Fibroblast of pulmonary artery (primary cell): ENCODE data around the gene DYRK3.

ENCODE experiments used
- DNase-seq: peaks from one replicate; pipeline ENCODE4 v3.0.0-alpha.2; 2010; ENCODE audit warnings: low read depth
- H3K4me3 ChIP-seq: replicated peaks from 2 replicates; pipeline ENCODE4 v1.5.1; 2011; ENCODE audit warnings: low read depth, mild to moderate bottlenecking, control low read depth, low read length, moderate library complexity
- TF ChIP-seq, protein P1 (sequence below): IDR thresholded peaks from 2 replicates; pipeline ENCODE4 v1.5.1; 2011; ENCODE audit warnings: mild to moderate bottlenecking, control low read depth, low read length, inconsistent platforms; ENCODE audit errors: missing control alignments

Gene DYRK3

DNA sequence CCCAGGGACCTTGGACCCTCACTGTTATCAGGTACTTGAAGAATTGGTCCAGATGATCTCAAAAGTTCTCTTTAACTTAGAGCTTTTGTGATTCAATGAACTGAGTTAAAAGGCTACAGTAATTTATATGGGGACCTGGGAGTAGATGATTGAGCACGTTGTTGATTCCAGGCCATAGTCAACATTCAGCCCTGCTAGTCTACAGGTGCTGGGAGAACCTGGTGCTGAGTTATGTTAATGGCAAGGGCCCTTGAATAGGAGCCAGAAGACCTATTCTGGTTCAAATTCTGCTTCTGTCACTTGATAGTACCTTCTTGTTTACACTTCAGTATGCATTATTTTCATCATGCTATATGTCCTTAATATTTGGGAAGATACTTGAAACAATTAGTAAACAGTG lies 11.2 kb downstream of the DYRK3 start:
- H3K4me3 ChIP-seq = no peak overlapping the region
- no peak for DNase-seq
- TF ChIP-seq, protein P1, sequence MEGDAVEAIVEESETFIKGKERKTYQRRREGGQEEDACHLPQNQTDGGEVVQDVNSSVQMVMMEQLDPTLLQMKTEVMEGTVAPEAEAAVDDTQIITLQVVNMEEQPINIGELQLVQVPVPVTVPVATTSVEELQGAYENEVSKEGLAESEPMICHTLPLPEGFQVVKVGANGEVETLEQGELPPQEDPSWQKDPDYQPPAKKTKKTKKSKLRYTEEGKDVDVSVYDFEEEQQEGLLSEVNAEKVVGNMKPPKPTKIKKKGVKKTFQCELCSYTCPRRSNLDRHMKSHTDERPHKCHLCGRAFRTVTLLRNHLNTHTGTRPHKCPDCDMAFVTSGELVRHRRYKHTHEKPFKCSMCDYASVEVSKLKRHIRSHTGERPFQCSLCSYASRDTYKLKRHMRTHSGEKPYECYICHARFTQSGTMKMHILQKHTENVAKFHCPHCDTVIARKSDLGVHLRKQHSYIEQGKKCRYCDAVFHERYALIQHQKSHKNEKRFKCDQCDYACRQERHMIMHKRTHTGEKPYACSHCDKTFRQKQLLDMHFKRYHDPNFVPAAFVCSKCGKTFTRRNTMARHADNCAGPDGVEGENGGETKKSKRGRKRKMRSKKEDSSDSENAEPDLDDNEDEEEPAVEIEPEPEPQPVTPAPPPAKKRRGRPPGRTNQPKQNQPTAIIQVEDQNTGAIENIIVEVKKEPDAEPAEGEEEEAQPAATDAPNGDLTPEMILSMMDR = no peak

DNA sequence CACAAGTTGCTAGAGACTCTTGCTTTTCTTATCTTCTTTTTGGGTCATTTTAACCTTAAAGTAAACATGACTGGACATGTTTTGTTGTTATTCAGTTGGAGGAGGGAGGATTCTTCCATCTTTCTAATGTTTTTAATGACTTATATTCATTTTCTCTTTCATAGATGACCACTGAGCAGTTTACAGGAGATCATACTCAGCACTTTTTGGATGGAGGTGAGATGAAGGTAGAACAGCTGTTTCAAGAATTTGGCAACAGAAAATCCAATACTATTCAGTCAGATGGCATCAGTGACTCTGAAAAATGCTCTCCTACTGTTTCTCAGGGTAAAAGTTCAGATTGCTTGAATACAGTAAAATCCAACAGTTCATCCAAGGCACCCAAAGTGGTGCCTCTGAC lies 11.9 kb downstream of the DYRK3 start:
- no peak overlapping the region for H3K4me3 ChIP-seq
- DNase-seq = no peak
- TF ChIP-seq, protein P1 = no peak

DNA sequence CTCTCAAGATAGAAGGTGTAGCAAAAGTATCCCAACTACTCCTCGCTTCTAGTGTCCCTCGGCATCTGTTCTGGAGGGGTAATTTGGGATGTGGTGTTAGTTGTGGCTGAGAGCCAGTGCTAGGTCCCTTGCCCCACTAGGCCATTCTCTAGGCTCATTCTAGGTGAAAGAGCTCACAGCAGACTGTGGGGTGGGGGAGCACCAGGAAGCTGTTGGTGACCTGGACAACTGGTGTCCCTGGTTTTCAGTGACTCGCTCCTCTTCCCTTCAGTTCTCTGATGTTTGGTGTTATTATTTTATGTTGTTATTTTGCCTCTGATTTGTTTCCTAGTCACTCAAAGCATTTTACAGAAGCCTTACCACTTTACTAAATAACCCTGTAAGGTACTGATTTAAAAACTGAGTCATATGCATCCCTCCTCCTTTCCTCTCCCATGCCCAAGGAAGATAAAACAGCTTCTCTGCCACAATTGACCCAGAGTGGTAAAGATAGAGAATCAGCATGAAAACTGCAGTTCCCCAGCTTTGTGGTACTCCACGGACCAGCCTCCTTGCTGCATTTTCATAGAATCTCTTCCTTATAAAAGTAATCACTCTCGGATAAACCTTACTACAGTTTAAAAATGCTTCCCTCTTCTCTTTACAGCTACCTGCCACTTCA lies 14.1 kb downstream of the DYRK3 start:
- TF ChIP-seq, protein P1 = no peak
- no peak for DNase-seq
- H3K4me3 ChIP-seq = no peak overlapping the region

DNA sequence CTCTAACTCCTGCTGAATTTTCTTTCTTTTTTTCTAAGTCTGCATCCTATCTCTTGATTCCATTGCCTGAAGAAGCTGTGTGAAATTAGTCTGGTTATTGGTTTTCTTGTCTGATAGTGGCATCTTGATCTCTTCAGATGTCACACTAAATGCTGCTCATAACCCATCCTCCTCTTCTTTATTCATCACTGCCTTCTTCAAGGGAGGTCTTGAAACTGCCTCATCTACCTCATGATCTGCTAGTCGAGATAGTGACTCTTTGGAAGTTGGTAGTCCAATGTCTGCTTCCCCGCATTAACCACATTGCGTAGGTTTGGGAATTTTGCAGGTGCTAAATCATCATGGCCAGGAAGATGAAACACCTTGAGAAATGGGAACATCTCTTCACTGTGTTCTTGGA lies 15.7 kb downstream of the DYRK3 start:
- TF ChIP-seq, protein P1 = no peak
- H3K4me3 ChIP-seq = no peak overlapping the region

DNA sequence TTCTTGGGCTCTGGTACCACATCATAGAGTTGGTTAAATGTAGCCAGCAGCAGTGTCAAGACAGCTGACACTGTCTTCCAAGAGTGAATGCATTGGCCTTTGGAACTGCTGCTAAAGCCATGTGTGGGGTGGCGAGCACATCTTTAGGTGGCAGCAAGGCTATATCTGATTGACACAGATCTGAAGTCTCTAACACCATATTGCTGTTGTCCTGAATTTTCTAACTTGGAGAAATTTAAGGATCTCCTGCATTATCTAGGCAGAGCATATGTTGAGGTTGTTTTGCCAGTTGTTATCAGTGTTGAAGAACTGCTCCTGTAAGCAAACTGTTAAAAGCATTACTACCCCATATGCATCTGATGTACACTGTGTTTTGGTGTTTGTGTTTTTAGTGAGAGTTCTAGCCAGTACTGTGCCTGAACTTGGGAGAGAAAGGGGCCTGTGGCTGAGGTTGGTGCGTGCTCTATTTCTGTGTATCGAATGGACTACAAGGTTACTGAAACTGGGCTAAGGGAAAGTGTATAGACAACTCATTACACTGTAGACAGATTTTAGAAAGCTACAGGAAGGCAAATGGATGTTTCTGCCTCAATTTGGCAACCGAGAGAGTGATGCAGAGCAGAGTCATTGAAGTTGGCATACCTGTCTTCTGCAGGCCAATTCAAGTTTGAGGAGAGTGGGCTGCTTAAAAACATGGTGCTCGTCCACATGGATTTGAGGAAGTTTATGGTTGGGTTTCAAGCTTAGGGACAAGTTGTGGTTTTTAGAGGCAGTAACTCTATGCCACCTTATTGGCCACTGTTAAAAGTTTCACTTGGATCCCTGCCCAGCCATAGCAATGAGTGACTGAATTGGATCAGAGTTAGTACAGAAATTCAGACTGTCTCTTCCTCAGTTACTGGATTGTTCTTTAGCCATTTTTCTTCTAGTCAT lies 16.9 kb downstream of the DYRK3 start:
- no peak for DNase-seq
- TF ChIP-seq, protein P1 = no peak
- no peak overlapping the region for H3K4me3 ChIP-seq

More for the DNA sequence above, 15.7 kb downstream of the DYRK3 start:
- DNase-seq = no peak

DNA sequence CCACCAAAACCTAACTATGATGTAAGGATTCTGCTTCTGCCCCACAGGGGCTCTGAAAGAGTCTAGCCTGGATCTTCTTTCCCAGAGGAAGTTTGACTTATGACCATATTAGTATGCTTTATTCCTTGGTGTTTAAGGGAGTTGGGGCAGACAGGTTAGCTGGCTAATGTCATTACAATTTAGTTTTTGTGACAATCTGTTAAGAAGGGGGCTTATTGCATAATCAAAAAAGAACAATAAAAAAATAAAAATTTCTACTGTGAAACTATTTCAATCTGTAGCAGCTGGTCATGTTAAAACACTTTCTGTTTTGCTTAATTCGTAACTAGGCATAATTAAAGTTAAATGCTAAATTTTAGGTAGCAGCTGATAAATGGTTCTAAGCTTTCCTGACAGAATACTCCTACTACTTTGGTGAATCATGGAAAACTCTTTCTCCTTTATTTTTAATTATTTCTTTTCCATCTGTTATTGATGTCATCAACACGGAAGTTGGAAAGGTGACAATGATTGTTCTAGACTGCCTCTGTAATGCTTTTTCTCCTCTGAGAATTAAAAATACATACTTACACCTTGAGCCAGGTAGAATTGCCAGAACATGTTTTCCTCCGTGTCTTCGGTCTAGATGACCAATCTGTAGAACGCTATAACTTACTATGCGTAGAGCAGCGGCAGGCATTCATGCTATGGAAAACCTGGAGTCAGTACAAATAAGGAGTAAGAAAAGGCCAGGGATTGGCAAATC lies 18.6 kb downstream of the DYRK3 start:
- TF ChIP-seq, protein P1 = no peak
- H3K4me3 ChIP-seq = no peak overlapping the region
- DNase-seq = no peak
